ENCODE measurements around the gene GRIP2. TPM values are rescaled to one million over a fixed set of nuclear protein-coding genes. Genes with fewer than 3 reads are reported as not detected.

The GRIP2 gene
- total and polyA plus RNA-seq, 2 experiments from 2014 or later = 0.73 to 2.4 TPM

DNA sequence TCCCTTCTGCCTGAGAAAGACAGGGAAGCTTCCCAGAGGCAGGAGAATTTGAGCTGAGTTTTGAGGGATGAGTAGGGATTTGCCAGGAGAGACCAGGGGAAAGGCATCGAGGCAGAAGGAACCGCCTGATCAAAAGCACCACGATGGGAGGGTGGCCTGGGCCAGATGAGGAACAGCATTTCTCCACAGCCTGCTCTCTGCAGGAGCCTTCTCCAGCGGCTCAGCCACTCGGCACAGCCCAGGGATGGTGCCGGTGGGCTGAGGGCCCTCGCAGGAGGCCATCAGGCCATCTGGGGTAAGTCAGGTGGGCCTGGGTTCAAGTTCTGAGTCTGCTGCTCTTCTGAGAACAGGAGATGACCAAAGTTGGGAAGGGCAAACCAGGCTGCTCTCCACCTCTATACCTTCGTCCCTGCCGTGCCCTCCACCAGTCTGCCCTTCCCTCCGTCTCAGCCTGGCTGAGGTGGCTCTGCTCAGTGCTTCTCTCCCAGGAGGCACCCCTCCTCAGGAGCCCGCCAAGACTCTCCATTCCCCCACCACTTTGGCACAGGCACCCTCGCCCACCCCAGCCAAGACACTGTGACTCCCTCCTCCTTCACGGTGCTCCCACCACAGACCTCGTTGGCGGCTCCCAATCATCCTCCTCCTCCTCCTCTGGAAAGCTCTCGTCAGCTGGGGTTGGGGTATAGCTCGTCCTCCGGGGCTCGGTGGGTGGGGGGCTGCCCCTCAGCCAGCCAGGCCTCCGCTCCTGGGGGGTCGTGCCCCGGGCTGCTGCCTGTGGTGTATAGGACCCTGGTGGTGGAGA lies 34.9 kb downstream of the GRIP2 start:
- no peaks in the 10 kb centered on the region for H3K4me1 ChIP-seq (ENCODE audit: insufficient read depth)
- H3K27me3 ChIP-seq = no peaks in the 10 kb centered on the region
- no peak overlapping the region for H2AFZ ChIP-seq
- H3K4me3 ChIP-seq = no peak overlapping the region
- H3K27ac ChIP-seq = no peak overlapping the region
- WGBS (ENCODE audit: low lambda C conversion rate, missing lambda C conversion rate) = 87% methylated on average over 19 of the region's 22 CpGs
- H3K36me3 ChIP-seq (replicated peaks; ENCODE audit: insufficient read depth, low read depth) = no peaks in the 10 kb centered on the region
- no peak for DNase-seq (ENCODE audit: low spot score)
- H3K9me2 ChIP-seq (replicated peaks; ENCODE audit: insufficient read depth) = no peaks in the 10 kb centered on the region
- H3K79me2 ChIP-seq = no peaks in the 10 kb centered on the region
- no peak overlapping the region for H3K4me2 ChIP-seq
- peaks cover 4% of the 10 kb centered on the region for H3K9me3 ChIP-seq (ENCODE audit: low read depth)
- no peaks in the 10 kb centered on the region for H4K20me1 ChIP-seq (ENCODE audit: insufficient read depth, poor library complexity, severe bottlenecking)
- no peak for TF ChIP-seq CTCF (IDR thresholded peaks at IDR 0.05; ENCODE audit: poor library complexity)
- no peak for TF ChIP-seq EZH2phosphoT487 (IDR thresholded peaks at IDR 0.05; ENCODE audit: low read depth, severe bottlenecking, unreplicated experiment)

DNA sequence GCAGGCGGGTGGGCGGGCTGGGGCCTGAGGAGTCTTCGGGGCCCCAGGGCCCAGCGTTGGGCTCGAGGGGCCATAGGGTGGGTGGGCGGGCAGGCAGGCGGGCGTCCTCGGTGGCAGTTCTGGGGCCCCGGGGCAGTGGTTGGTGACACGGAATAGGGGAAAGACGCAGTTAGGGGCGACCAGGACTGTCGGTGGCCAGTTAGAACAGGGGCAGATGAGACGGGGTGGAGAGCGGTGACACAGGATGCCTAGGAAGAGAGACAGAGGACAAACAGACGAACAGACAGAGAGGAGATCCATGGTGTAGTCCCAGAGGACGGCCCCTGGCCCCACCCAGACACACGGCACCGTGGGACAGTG lies 36.5 kb downstream of the GRIP2 start:
- H4K20me1 ChIP-seq (ENCODE audit: insufficient read depth, poor library complexity, severe bottlenecking) = no peaks in the 10 kb centered on the region
- no peaks in the 10 kb centered on the region for H3K79me2 ChIP-seq
- H3K27ac ChIP-seq = no peak overlapping the region
- no peaks in the 10 kb centered on the region for H3K9me2 ChIP-seq (replicated peaks; ENCODE audit: insufficient read depth)
- H3K9me3 ChIP-seq (ENCODE audit: low read depth) = peaks cover 4% of the 10 kb centered on the region
- no peak for TF ChIP-seq EZH2phosphoT487 (IDR thresholded peaks at IDR 0.05; ENCODE audit: low read depth, severe bottlenecking, unreplicated experiment)
- TF ChIP-seq CTCF (IDR thresholded peaks at IDR 0.05; ENCODE audit: poor library complexity) = no peak
- no peak for TF ChIP-seq EZH2 (IDR thresholded peaks at IDR 0.05; ENCODE audit: borderline replicate concordance)
- WGBS (ENCODE audit: low lambda C conversion rate, missing lambda C conversion rate) = 92% methylated on average over 10 of the region's 20 CpGs
- H2AFZ ChIP-seq = no peak overlapping the region
- H3K36me3 ChIP-seq (replicated peaks; ENCODE audit: insufficient read depth, low read depth) = no peaks in the 10 kb centered on the region
- no peak overlapping the region for H3K4me2 ChIP-seq
- no peak overlapping the region for H3K4me3 ChIP-seq
- no peak for DNase-seq (ENCODE audit: low spot score)
- no peaks in the 10 kb centered on the region for H3K27me3 ChIP-seq
- no peaks in the 10 kb centered on the region for H3K4me1 ChIP-seq (ENCODE audit: insufficient read depth)

- H4K20me1 ChIP-seq (ENCODE audit: insufficient read depth, poor library complexity, severe bottlenecking) = no peaks in the 10 kb centered on the region
- H3K9me2 ChIP-seq (replicated peaks; ENCODE audit: insufficient read depth) = no peaks in the 10 kb centered on the region
- TF ChIP-seq EZH2phosphoT487 (IDR thresholded peaks at IDR 0.05; ENCODE audit: low read depth, severe bottlenecking, unreplicated experiment) (no peak), EZH2 (IDR thresholded peaks at IDR 0.05; ENCODE audit: borderline replicate concordance) (no peak), CTCF (IDR thresholded peaks at IDR 0.05; ENCODE audit: poor library complexity) (no peak)
- H3K79me2 ChIP-seq = no peaks in the 10 kb centered on the region
- H3K27ac ChIP-seq = no peak overlapping the region
- H2AFZ ChIP-seq = no peak overlapping the region
- no peak overlapping the region for H3K4me3 ChIP-seq
- H3K36me3 ChIP-seq (replicated peaks; ENCODE audit: insufficient read depth, low read depth) = no peaks in the 10 kb centered on the region
- no peaks in the 10 kb centered on the region for H3K4me1 ChIP-seq (ENCODE audit: insufficient read depth)
- no peak for DNase-seq (ENCODE audit: low spot score)
- H3K9me3 ChIP-seq (ENCODE audit: low read depth) = peaks cover 4% of the 10 kb centered on the region
- H3K4me2 ChIP-seq = no peak overlapping the region
- H3K27me3 ChIP-seq = no peaks in the 10 kb centered on the region
- 95% methylated on average over 12 of the region's 12 CpGs for WGBS (ENCODE audit: low lambda C conversion rate, missing lambda C conversion rate)
Observed at GRCh38 chr3:14503033-14503705, 37.0 kb downstream of the GRIP2 start.

All from hepatocyte (in vitro differentiated cells).